Panc1 (cell line): Measurements from ENCODE around the gene TF.

ENCODE experiments used
- CTCF ChIP-seq: fragments of 450-650 bp; IDR thresholded peaks from 2 replicates; pipeline ENCODE4 v1.5.1; 2017; ENCODE audit warnings: mild to moderate bottlenecking
- POLR2AphosphoS5 ChIP-seq: IDR thresholded peaks from 2 replicates; pipeline ENCODE4 v1.6.1; 2012; ENCODE audit warnings: mild to moderate bottlenecking, low read depth, low read length, moderate library complexity
- REST ChIP-seq, 2 experiments: IDR thresholded peaks; 2 replicates each; pipeline ENCODE4 v1.6.1; 2011 to 2012; ENCODE audit warnings: low read depth in 2 of 2, control low read depth in 1 of 2, low read length in 1 of 2, mild to moderate bottlenecking in 1 of 2, moderate library complexity in 1 of 2; ENCODE audit not compliant: insufficient read depth in 1 of 2
- SIN3A ChIP-seq: IDR thresholded peaks from 2 replicates; pipeline ENCODE4 v1.6.1; 2012; ENCODE audit warnings: low read depth, mild to moderate bottlenecking, low read length, moderate library complexity, borderline replicate concordance; ENCODE audit not compliant: insufficient read depth
- TCF7L2 ChIP-seq: IDR thresholded peaks from 2 replicates; pipeline ENCODE4 v1.6.1; 2011; ENCODE audit warnings: mild to moderate bottlenecking, low read depth, low read length, inconsistent platforms

- TF ChIP-seq CTCF: no peak
- TF ChIP-seq REST (IDR thresholded peaks at IDR 0.05; ENCODE audit: insufficient read depth in 1 of 2, low read depth in 2 of 2, low read length in 1 of 2): no peak
- no peak for TF ChIP-seq POLR2AphosphoS5
- no peak for TF ChIP-seq TCF7L2
- no peak for TF ChIP-seq SIN3A
Measured at GRCh38 chr3:133745981-133746711, at the start of gene TF.
